GM08714 (cell line): ENCODE results near the gene ZBTB18.
"Not testable (repeated sequence)": the region's sequence is repeated elsewhere in the genome, so short reads cannot be mapped to it uniquely, and the experiment has no call there.

Experiments used
- H3K4me3 ChIP-seq: fragments of 200-500 bp; sonication (Bioruptor generic); 2 replicates; pipeline ENCODE4 v1.5.1; 2014; ENCODE audit warnings: mild to moderate bottlenecking, low read length, inconsistent platforms
- ZNF274 ChIP-seq: IDR thresholded peaks from 2 replicates; pipeline ENCODE4 v1.6.1; 2012; ENCODE audit warnings: mild to moderate bottlenecking, low read depth, low read length

Gene ZBTB18

DNA sequence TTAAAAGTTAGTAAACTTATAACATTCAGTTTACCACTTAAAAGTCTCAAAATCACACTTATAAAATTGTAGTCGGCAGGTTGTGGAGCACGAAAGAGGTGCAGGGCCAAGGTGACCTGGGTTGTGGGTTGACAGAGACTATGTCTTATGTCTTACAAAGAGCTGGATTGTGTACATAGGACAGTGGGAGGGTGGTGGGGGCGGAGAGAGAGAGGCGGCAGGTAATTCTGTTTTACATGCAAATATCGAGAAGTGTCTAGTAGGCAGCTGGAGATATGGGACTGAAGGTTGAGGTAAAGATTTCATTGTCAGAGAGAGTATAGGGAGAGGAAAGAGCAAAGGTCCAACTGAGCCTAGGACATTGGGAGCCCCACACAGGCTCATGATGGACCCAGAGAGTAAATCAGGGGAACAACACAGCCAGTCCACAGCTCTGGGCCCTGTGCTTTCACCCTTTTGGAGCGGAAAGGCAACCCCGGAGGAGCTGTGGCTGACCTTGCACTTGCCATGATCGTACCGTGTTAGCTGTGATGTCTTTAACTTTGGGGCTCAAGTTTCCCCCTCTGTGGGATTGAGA, 28.1 kb upstream of the ZBTB18 start:
- TF ChIP-seq ZNF274: no peak
- H3K4me3 ChIP-seq: no peak overlapping the region

DNA sequence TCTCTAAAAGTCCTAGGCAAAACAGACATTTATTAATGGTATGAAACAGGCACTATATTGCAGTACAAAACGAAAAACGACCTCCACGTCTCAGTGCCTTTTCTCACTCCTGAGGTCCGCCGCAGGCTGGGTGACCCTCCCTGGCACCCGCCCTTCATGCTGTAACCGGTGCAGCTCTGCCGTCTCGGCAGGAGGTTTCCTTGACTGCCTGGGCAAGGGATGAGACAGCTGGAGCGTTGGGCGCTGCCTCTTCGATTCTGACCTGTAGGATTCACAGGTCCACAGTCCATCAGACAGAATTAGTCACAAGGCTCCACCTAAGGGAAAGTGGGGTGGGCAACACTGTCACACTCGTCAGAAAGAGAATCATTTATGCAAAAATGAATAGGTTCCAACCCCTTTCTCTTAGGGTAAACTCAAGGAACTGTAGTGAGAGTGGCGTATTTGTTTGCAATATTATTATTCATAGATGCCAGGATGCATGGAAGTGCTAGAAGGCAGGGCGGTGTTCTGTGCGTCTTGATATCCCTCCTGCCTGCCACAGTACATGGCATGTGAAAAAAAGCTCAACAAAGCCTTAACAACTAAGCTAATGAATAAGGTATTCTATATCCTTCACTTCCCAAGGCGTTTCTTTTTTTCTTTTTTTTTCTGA, 23.5 kb upstream of the ZBTB18 start:
- no peak overlapping the region for H3K4me3 ChIP-seq
- TF ChIP-seq ZNF274: no peak

DNA sequence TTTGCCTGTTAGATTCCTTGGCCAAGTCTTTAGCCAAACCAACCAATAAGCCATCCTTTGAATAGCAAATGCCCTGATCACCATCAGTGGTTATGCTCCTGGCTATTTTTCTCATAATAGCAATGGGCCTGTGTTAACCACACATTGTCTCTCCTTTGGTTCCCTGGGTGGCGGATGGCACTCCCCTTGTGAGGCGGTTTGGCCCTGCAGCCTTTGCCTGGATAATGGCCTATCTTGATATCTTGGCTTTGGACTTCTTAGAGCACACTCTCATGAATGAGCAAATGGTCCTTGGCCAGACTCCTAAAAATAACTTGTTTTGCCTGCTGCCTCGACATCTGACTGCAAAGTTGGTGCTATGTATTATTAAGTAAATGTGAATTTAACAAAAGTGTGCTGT, 22.4 kb upstream of the ZBTB18 start:
- TF ChIP-seq ZNF274: no peak

DNA sequence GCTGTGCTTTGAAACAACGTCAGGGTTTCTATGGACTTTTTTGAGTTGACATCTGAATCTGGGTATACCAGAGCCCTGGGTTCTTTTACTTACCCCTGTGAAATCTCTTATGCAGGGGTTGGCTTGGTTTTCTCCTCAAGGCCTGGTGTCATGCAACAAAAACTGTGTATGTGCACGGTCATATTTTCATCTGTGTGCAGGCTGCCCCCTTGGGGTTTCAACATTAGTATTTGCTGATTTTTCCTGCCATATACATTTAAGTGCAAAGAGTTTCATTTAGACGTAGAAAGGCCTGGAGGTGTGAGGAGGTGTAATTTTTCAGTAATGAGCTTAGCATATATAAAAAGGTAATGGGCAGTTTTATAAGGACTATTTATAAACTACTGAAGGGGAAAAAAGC, 22.0 kb upstream of the ZBTB18 start:
- TF ChIP-seq ZNF274: no peak
- no peak overlapping the region for H3K4me3 ChIP-seq

More for the DNA sequence above, 22.4 kb upstream of the ZBTB18 start:
- H3K4me3 ChIP-seq: no peak overlapping the region

DNA sequence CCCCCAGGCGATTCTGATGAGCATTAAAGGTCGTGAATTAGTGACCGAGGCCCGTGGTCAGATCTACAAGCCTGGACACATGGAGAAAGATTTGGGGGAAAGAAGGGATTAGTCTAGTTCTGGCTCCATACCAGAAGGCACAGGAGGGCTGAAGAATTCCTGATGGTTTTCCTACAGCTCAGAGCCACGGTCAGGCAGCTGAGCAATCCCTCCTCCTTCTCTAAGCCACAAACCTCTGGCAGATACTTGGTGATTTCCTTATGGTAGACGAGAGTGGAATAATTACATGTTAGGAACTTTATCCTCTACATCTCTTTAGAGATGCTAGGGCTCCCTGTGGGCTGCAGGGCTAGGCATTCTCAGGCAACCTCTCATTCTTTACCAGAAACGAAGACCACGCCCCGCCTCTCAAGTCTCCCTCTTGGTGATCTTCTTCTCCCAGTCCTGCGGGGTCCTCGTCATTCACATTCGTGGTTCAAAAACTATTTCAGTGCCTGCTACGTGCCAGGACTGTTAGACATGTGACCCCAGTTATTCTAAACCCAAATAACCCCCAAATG, 20.5 kb upstream of the ZBTB18 start:
- H3K4me3 ChIP-seq: no peak overlapping the region
- TF ChIP-seq ZNF274: no peak

DNA sequence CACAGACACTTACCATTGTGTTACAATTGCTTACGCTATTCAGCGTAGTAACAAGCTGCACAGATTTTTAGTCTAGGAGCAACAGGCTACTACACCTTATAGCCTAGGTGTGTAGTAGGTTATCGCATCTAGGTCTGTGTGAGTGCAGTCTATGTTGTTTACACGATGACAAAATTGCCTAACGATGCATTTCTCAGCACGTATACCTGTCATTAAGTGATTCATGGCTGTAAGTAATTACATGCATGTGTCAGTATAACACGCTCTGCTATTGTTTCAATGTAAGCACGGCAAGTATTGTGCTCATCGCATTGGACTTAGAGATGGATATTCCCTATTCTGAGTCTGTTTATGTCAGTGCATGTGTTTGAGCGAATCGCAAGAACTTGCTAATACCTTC, 15.7 kb upstream of the ZBTB18 start:
- TF ChIP-seq ZNF274: no peak
- H3K4me3 ChIP-seq: no peak overlapping the region

DNA sequence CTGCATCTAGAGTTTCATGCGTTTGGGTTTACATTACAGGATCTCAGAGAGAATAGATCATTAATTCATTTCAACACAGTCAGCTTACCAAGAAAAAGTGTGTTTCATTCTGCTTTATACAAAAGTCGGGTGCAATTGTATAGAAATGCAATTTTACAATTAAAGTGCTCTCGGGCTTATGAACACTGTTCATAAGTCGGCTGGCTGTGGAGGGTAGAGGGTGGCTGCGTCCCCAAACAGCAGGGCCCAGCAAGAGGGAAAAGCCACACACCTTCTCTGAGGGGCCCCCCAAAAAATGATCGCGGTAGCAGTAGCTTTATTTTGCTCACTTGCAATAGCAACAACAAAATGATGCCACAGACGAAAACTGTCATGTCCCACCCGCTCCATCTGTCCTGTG, 13.8 kb upstream of the ZBTB18 start:
- TF ChIP-seq ZNF274: no peak
- H3K4me3 ChIP-seq: no peak overlapping the region

DNA sequence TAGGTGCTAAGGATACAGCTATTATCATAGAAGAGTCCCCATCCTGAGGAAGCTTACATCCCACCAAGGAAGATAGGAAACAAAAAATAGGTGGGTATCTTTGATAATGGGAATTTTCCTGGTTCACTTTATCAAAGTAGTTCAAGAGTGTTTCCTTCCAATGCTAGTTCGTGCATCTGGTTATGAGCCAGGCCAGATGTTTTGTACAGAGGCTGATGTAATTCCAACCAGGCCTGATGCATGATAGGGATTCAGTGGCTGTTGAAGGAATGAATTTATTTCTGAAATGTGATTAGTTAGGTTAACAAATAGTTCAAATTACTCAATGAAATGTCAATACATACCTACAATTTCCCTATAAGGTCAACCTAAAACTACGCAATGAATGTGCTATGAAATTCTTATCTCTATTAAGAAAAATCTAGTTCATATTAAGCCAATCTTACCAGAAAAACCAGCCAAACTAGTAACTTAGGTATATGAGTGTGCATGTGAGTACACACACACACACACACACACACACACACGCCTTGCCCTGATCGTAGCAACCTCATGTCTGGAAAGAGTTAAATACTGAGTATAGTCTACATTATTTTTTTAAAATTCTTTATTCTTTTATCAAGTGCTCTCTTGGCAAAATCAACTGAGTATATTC, 9.5 kb upstream of the ZBTB18 start:
- H3K4me3 ChIP-seq: no peak overlapping the region
- TF ChIP-seq ZNF274: no peak

DNA sequence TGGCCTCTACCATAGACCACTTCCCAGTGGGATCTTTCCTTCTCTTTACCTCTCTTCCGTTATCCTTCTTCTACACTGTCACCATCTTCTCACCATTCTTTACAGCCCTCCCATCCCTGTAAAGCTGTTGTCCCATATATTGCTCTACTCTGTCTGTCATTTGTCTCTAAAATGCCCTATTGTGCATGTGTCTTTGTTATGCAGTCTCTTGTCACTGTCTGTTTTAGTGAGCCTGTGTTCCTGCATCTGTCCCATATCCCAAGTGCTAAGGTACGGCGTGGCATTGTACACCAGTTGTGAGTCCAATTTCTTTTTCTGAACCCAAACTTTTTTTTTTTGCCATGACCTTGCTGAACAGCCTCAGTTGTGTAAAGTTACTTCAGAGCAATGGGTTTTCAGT, 8.8 kb upstream of the ZBTB18 start:
- no peak for TF ChIP-seq ZNF274
- H3K4me3 ChIP-seq: no peak overlapping the region

DNA sequence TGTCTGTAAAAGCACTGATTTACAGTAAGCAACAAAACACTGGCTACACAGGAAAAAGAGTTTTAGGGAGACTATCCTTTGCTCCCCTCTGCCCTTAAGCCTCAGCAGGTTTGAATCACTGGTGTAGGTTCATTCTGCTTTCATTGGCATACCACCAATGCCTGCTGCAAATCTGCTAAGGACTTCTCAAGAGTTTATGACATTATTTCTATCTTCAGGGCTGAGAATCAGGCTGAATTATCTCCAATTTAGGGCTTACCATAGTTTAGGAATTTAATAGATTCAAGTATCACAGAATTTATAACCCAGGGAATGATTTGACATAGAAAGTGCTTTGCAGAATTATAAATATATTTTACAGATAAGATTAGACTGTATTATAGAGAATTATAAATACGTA, 6.7 kb upstream of the ZBTB18 start:
- no peak for TF ChIP-seq ZNF274
- no peak overlapping the region for H3K4me3 ChIP-seq

DNA sequence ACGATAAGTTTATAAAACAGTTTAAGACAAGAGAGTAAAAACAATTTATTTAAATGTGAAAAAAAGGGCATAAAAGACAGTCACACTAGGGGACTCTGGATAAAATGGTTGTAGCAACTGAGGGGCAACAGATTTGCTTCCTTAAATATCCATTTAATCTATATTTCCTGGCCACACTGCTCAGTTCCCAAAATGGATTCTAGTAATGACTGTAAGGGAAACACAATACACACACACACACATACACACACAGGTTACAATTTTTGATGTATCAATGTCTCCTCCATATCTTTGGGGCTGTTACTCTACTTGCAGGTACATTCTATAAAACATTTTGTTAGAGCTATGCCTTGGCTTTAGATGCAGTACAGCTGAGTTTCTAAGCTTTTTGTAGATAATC, 4.8 kb upstream of the ZBTB18 start:
- H3K4me3 ChIP-seq: not testable (repeated sequence)

DNA sequence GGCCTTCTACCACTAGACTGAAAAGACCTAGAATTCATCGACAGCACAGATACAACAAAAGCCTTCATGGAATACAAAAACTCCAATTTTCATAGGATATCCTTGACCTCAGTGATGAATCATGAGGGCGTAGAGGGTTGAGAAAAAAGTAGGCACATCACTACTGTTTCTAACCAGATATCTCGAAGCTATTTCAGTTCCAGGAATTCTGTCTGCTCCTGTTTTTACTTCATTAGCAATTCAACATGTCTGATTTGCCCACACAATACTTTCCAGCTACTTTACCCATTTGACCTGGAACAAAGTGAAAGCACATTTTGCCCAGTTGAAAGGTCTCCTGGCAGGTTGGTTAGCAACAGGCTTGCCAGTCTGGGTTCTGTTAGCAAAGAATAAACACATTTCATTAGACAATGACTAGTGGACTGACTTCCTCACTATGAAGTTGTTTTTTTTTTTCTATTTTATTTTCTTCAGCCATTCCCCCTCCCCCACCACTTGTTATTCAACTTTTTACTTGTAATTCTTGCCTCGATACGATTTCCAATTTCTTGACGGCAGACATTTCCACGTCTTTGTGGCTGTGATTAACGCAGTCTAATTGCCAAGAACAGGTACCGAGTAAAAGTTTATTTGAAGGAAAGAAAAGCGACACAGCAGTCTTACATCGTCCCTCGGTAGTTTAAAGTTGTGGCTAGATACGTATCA, 4.0 kb upstream of the ZBTB18 start:
- peak overlapping the region; percentile 74 for H3K4me3 ChIP-seq
- no peak for TF ChIP-seq ZNF274

DNA sequence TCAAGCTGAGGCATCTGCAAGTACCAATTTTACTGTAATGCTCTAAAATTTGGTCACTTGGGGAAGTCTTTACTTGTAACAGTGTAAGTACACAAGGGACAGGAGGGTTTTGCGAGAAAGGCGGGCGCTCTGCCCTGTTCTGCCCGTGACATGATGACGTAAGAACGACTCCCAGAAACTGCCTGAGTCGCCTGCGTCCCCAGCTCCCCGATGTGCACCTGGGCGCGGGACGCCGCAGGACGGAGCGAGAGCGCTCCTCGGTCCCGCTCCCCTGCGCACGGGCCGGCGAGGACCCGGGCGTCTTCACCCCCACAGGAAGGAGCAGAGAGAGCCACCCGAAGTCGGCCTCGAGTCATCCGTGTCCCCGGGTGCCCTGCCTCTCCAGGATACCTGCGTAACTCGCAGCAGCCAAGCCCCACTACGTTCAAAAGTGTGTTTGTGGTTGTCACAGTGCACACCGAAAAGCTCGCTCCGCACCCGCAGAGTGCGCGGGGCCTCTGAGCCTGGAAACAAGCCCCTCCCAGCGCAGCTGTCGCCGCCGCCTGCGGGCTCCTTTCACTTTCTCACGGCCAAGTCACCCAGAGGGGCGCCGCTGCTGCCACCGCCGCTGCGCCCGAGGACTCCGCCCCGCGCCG, 3.3 kb upstream of the ZBTB18 start:
- no peak for TF ChIP-seq ZNF274
- peak overlapping the region; percentile 74 for H3K4me3 ChIP-seq

DNA sequence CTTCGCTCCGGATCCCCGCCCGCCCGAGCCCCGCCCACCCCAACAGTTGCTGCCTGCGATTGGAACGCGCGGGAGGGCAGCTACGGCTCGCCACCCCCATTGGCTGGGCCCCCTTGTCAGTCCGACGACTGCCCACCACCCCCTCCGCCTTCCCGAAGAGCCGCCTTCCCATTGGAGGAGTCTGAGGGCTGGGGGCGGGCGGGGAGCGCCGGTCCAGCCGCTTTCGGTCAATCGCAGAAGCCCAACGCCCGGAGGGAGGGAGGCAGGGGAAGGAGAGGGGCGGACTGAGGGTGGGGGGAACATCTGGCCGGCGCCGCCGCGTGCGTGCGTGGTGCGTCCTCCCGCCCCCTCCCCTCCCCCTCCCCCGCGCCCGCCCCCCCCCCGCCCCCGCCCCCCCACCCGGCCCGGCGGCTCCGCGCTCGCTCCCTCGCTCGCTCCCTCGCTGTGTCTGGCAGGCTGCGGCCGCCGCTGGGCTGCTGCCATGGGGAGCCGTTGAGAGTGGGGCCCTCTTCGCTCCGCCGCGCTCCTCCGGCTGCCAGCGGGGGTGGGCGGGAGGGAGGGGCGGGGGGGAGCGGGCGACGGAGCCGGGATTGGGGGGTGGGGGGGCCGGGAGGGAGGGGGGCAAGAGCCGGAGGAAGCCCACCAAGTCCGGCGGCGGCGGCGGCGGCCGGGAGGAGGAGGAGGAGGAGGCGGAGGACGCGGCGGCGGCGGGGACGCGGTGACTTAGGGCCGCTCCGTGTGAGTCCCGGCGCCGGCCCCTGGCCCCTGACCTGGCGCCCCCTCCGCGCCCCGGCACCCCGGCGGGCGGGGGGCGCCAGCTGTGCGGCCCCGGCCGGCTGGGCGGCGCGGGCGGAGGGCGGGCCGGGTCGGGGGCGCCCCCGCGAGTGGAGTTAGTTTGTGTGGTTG, 2.6 kb upstream of the ZBTB18 start:
- TF ChIP-seq ZNF274: no peak
- peak overlapping the region; percentile 78 for H3K4me3 ChIP-seq
